ENCODE measurements around the gene NUAK2. TPM values are rescaled to one million over a fixed set of nuclear protein-coding genes. Genes with fewer than 3 reads are reported as not detected.

The NUAK2 gene
- polyA plus RNA-seq, 1 donor from 2014 or later, result 1.4 TPM

- no peak overlapping the region for H3K4me3 ChIP-seq (ENCODE audit: low read length)
- H3K9ac ChIP-seq (ENCODE audit: low read length), result no peak overlapping the region
- H2AFZ ChIP-seq (ENCODE audit: low read depth, low read length), result no peak overlapping the region
- H4K20me1 ChIP-seq (ENCODE audit: insufficient read depth), result no peaks in the 10 kb centered on the region
- no peaks in the 10 kb centered on the region for H3K27me3 ChIP-seq (ENCODE audit: insufficient read depth, low read depth, low read length)
- H3K36me3 ChIP-seq (ENCODE audit: insufficient read depth, low read length), result no peaks in the 10 kb centered on the region
- H3K79me2 ChIP-seq (replicated peaks; ENCODE audit: insufficient read depth, low read length), result no peaks in the 10 kb centered on the region
- peaks cover 9% of the 10 kb centered on the region for H3F3A ChIP-seq (ENCODE audit: insufficient read depth, low read length, poor library complexity, severe bottlenecking)
- TF ChIP-seq CTCF (IDR thresholded peaks at IDR 0.05; ENCODE audit: poor library complexity, severe bottlenecking) (no peak), MXI1 (conservative IDR thresholded peaks at IDR 0.05; ENCODE audit: poor library complexity, severe bottlenecking) (no peak), EP300 (conservative IDR thresholded peaks at IDR 0.05; ENCODE audit: poor library complexity, severe bottlenecking) (no peak), SMC3 (conservative IDR thresholded peaks at IDR 0.05; ENCODE audit: poor library complexity) (no peak), EZH2 (IDR thresholded peaks at IDR 0.05; ENCODE audit: borderline replicate concordance, insufficient read depth, low read length, poor library complexity, severe bottlenecking) (no peak), RAD21 (conservative IDR thresholded peaks at IDR 0.05) (no peak), REST (IDR thresholded peaks at IDR 0.05; ENCODE audit: borderline replicate concordance) (no peak), POLR2AphosphoS5 (IDR thresholded peaks at IDR 0.05) (no peak), TAF1 (IDR thresholded peaks at IDR 0.05; ENCODE audit: low read depth) (no peak)
- H3K9me3 ChIP-seq (ENCODE audit: low read length), result no peaks in the 10 kb centered on the region
- no peak overlapping the region for H3K27ac ChIP-seq (ENCODE audit: low read length)
- H3K9me2 ChIP-seq (ENCODE audit: insufficient read depth, low read length), result no peaks in the 10 kb centered on the region
- no peak overlapping the region for H3K4me2 ChIP-seq (ENCODE audit: low read length)
Observed at GRCh38 chr1:205348554-205349487, 27.3 kb upstream of the NUAK2 start.

- H3K36me3 ChIP-seq (ENCODE audit: insufficient read depth, low read length), result no peaks in the 10 kb centered on the region
- H3K4me2 ChIP-seq (ENCODE audit: low read length), result peak overlapping the region; percentile 46
- H3K4me3 ChIP-seq (ENCODE audit: low read length), result peak overlapping the region; percentile 36
- no peak overlapping the region for H2AFZ ChIP-seq (ENCODE audit: low read depth, low read length)
- no peaks in the 10 kb centered on the region for H4K20me1 ChIP-seq (ENCODE audit: insufficient read depth)
- peak overlapping the region; percentile 38 for H3K9ac ChIP-seq (ENCODE audit: low read length)
- peaks cover 9% of the 10 kb centered on the region for H3F3A ChIP-seq (ENCODE audit: insufficient read depth, low read length, poor library complexity, severe bottlenecking)
- no peaks in the 10 kb centered on the region for H3K9me3 ChIP-seq (ENCODE audit: low read length)
- no peaks in the 10 kb centered on the region for H3K27me3 ChIP-seq (ENCODE audit: insufficient read depth, low read depth, low read length)
- H3K79me2 ChIP-seq (replicated peaks; ENCODE audit: insufficient read depth, low read length), result no peaks in the 10 kb centered on the region
- TF ChIP-seq CTCF (IDR thresholded peaks at IDR 0.05; ENCODE audit: poor library complexity, severe bottlenecking), result no peak
- TF ChIP-seq SMC3 (conservative IDR thresholded peaks at IDR 0.05; ENCODE audit: poor library complexity), result peak; percentile 35
- no peak for TF ChIP-seq EZH2 (IDR thresholded peaks at IDR 0.05; ENCODE audit: borderline replicate concordance, insufficient read depth, low read length, poor library complexity, severe bottlenecking)
- no peak for TF ChIP-seq MXI1 (conservative IDR thresholded peaks at IDR 0.05; ENCODE audit: poor library complexity, severe bottlenecking)
- TF ChIP-seq REST (IDR thresholded peaks at IDR 0.05; ENCODE audit: borderline replicate concordance), result peak; percentile 86
- peak; percentile 63 for TF ChIP-seq EP300 (conservative IDR thresholded peaks at IDR 0.05; ENCODE audit: poor library complexity, severe bottlenecking)
- no peak for TF ChIP-seq TAF1 (IDR thresholded peaks at IDR 0.05; ENCODE audit: low read depth)
- TF ChIP-seq RAD21 (conservative IDR thresholded peaks at IDR 0.05), result no peak
- peak; percentile 75 for TF ChIP-seq POLR2AphosphoS5 (IDR thresholded peaks at IDR 0.05)
- H3K9me2 ChIP-seq (ENCODE audit: insufficient read depth, low read length), result no peaks in the 10 kb centered on the region
- H3K27ac ChIP-seq (ENCODE audit: low read length), result peak overlapping the region; percentile 79
Observed at GRCh38 chr1:205346956-205347574, 25.5 kb upstream of the NUAK2 start.
